Measurements from ENCODE around the gene HHLA2.

Gene HHLA2

GRCh38 chr3:108341911-108342310 lies 45.6 kb downstream of the HHLA2 start:
- H3K4me3 ChIP-seq (replicated peaks; ENCODE audit: low read depth, low read length), result no peak overlapping the region
- TF ChIP-seq CTCF (IDR thresholded peaks at IDR 0.05; ENCODE audit: low read length, missing control alignments), result no peak
- DNase-seq (ENCODE audit: low read depth), result no peak

GRCh38 chr3:108342837-108343486 lies 46.6 kb downstream of the HHLA2 start:
- DNase-seq (ENCODE audit: low read depth), result peak; percentile 77
- no peak for TF ChIP-seq CTCF (IDR thresholded peaks at IDR 0.05; ENCODE audit: low read length, missing control alignments)
- no peak overlapping the region for H3K4me3 ChIP-seq (replicated peaks; ENCODE audit: low read depth, low read length)

GRCh38 chr3:108343491-108343890 lies 47.1 kb downstream of the HHLA2 start:
- TF ChIP-seq CTCF (IDR thresholded peaks at IDR 0.05; ENCODE audit: low read length, missing control alignments), result no peak
- no peak overlapping the region for H3K4me3 ChIP-seq (replicated peaks; ENCODE audit: low read depth, low read length)
- DNase-seq (ENCODE audit: low read depth), result no peak

GRCh38 chr3:108345492-108346205 lies 49.3 kb downstream of the HHLA2 start:
- no peak for DNase-seq (ENCODE audit: low read depth)
- no peak overlapping the region for H3K4me3 ChIP-seq (replicated peaks; ENCODE audit: low read depth, low read length)
- TF ChIP-seq CTCF (IDR thresholded peaks at IDR 0.05; ENCODE audit: low read length, missing control alignments), result no peak

- TF ChIP-seq CTCF (IDR thresholded peaks at IDR 0.05; ENCODE audit: low read length, missing control alignments), result no peak
- no peak overlapping the region for H3K4me3 ChIP-seq (replicated peaks; ENCODE audit: low read depth, low read length)
- DNase-seq (ENCODE audit: low read depth), result no peak
Observed at GRCh38 chr3:108346301-108347227, 50.2 kb downstream of the HHLA2 start.

GRCh38 chr3:108352176-108352575 lies 55.8 kb downstream of the HHLA2 start:
- TF ChIP-seq CTCF (IDR thresholded peaks at IDR 0.05; ENCODE audit: low read length, missing control alignments), result no peak
- H3K4me3 ChIP-seq (replicated peaks; ENCODE audit: low read depth, low read length), result no peak overlapping the region

More at GRCh38 chr3:108352176-108352575, 55.8 kb downstream of the HHLA2 start:
- no peak for DNase-seq (ENCODE audit: low read depth)
